ENCODE measurements around the gene BMPR1A.
"Not testable (repeated sequence)": the region's sequence is repeated elsewhere in the genome, so short reads cannot be mapped to it uniquely, and the experiment has no call there.

BMPR1A gene

DNA sequence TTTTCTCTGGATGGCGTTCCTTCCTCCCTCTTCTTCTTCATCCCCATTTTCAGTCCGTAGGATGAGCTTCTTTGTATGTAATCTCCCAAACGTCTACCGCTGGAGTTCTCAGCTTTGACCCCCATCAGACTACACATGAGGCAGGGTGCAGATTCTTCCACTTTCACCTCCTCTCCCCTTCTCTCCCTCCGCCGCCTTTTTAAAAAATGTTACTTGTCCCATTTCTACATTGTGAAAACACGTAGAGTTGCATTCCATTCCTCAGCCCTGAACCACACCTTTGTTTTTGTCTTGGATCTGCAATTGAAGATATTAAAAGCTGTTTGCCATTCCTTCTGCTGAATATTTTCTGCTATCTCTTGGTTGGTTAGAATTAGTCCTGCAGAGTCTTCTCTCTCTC lies 218.1 kb downstream of the BMPR1A start:
- DNase-seq, result no peak

DNA sequence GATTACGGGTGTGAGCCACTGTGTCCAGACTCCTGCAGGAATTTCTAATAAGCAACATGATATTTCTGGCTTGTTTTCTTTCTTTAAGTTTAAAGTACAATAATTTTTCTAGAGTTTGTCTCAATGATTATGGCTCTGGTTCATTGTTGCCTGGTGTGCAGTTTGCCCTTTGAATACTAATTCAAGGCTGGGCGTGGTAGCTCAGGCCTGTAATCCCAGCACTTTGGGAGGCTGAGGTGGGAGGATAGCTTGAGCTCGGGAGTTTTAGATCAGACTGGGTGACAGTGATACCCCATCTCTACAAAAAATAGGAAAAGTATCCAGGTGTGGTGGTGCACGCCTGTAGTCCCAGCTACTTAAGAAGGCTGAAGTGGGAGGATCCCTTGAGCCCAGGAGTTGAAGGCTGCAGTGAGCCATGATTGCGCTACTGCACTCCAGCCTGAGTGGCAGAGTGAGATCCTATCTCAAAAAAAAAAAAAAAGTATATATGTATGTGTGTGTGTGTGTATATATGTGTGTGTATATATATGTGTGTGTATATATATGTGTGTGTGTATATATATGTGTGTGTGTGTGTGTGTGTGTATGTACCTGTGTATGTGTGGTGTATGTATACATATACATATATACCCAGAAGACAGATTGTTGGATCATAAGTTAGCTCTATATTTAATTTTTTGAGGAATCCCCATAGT lies 220.1 kb downstream of the BMPR1A start:
- DNase-seq, result no peak

DNA sequence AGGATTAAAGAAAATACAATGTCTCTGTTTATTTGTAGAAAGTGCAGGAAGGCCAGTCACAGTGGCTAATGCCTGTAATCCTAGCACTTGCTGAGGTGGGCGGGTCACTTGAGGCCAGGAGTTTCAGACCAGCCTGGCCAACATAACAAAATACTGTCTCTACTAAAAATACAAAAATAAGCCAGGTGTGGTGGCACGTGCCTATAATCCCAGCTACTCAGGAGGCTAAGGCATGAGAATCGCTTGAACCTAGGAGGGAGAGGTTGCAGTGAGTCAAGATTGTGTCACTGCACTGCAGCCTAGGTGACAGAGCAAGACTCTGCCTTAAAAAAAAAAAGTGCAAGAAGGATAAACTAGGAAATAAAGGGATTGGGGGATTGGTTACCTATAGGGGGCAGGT lies 222.0 kb downstream of the BMPR1A start:
- DNase-seq, result not testable (repeated sequence)

DNA sequence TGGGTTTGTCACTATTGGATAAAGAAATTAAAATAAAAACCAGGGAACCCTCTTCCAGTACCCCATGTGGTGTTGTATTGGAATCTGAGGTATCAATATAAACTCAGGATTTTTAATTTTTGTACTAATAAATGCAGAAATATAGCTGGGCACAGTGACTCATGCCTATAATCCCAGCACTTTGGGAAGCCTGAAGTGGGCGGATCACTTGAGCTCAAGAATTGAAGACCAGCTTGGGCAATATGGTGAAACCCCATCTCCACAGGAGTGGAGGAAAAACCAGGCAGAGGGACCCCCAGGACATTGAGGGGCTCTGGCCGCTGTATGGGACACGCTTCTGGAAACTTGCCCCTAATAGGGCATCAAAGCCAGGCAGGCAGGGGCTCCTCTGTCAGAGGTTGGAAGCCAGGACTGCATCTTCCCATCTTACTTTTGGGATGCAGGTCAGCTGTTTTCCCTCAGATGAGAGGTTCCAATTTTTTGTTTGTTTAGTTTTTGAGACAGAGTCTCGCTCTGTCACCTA lies 222.9 kb downstream of the BMPR1A start:
- no peak for DNase-seq

DNA sequence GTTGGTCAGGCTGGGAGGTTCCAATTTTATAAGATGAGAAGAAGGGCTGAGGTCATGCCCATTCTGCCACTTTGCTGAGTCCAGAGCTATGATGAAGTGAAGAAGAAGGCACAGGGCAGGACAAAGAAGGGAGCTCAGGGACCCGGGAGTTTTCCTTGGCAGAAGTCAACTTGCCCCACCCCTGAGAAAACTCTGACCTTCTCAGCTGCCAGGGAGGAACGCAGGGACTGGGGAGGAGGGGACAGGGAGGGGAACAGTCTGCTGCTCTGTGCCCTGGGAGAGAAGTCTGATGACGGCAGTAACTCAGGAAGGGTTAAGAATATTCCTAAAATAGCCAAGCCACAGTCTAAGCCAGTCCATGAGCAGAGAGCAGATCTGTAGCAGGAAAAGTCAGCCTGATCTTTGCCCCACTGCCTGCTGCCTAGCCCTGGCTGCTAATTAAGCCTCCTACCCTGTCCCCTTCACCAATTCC lies 223.6 kb downstream of the BMPR1A start:
- no peak for DNase-seq

DNA sequence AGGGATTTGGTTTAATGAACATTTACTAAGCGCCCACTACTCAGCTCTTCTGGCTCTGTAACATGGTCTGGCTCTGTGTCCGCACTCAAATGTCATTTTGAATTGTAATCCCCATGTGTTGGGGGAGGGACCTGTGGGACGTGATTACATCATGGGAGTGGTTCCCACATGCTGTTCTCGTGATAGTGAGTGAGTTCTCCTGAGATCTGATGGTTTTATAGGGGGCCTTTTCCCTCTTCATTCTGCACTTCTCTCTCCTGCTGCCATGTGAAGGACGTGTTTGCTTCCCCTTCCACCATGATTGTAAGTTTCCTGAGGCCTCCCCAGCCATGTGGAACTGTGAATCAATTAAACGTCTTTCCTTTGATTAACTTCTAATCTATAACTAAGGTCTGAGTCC lies 224.6 kb downstream of the BMPR1A start:
- DNase-seq, result not testable (repeated sequence)

DNA sequence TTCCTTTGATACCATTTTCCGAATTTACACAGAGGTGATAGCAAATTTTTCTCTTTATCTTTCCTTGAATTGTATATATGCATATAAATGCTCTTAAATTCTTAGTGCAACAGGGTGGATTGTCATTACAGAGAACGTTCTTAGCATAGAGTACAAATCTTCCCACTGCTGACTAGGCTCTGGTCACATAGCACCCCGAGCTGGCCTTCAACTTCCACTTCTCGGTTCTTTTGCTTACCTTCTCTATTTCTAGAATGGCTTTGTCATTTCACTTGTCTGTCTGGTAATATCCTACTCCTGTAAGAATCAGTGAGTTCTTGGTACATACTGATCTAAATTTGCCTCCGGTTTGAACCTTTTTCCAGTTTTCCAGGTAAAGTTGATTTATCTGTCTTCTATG lies 225.3 kb downstream of the BMPR1A start:
- DNase-seq, result no peak
